Measurements from ENCODE around the gene RUNX2.
"Not testable (repeated sequence)": the region's sequence is repeated elsewhere in the genome, so short reads cannot be mapped to it uniquely, and the experiment has no call there.

GRCh38 chr6:45294065-45294701 lies 33.9 kb upstream of the RUNX2 start:
- TF ChIP-seq POLR2A (IDR thresholded peaks at IDR 0.05; ENCODE audit: low read length); GATA1 (IDR thresholded peaks at IDR 0.05; ENCODE audit: low read depth, low read length): not testable (repeated sequence)

All from erythroblast (primary cell).